ENCODE measurements around the gene ZNF618. TPM values are rescaled to one million over a fixed set of nuclear protein-coding genes. Genes with fewer than 3 reads are reported as not detected.

Gene ZNF618
- total and polyA plus RNA-seq, 2 experiments from 2014 or later, result 2.3 to 5.1 TPM

- H3K9me2 ChIP-seq (ENCODE audit: insufficient read depth), result no peaks in the 10 kb centered on the region
- no peak overlapping the region for H3K27ac ChIP-seq
- no peak overlapping the region for H3K4me2 ChIP-seq (ENCODE audit: unreplicated experiment)
- H3K36me3 ChIP-seq (ENCODE audit: low read depth), result no peaks in the 10 kb centered on the region
- peaks cover 9% of the 10 kb centered on the region; the same call in 1 of the 2 replicates for H3K4me1 ChIP-seq (ENCODE audit: insufficient read depth)
- TF ChIP-seq EZH2phosphoT487 (IDR thresholded peaks at IDR 0.05; ENCODE audit: insufficient read depth, low read depth) (no peak), EZH2 (IDR thresholded peaks at IDR 0.05; ENCODE audit: insufficient read depth, poor library complexity, severe bottlenecking) (no peak)
- no peaks in the 10 kb centered on the region for H3K9me3 ChIP-seq (ENCODE audit: low read depth)
- H3K27me3 ChIP-seq (replicated peaks; ENCODE audit: insufficient read depth), result no peaks in the 10 kb centered on the region
- DNase-seq, result no peak
- no peaks in the 10 kb centered on the region for H3K79me2 ChIP-seq (ENCODE audit: insufficient read depth)
- no peak overlapping the region for H3K9ac ChIP-seq
- in situ Hi-C loops (cut with MboI), result no loop called here
- no peaks in the 10 kb centered on the region for H3F3A ChIP-seq (ENCODE audit: insufficient read depth)
- 89 to 92% methylated on average over 3 of the region's 3 CpGs for WGBS, 2 experiments (ENCODE audit: low coverage in 1 of 2, low lambda C conversion rate in 2 of 2, missing lambda C conversion rate in 2 of 2)
- no peak overlapping the region for H3K4me3 ChIP-seq
- H2AFZ ChIP-seq, result no peak overlapping the region
- H4K20me1 ChIP-seq (ENCODE audit: insufficient read depth), result no peaks in the 10 kb centered on the region
Measured at GRCh38 chr9:113991714-113992113, 115.6 kb downstream of the ZNF618 start.

- Histone ChIP-seq H3K9me2 (ENCODE audit: insufficient read depth) (no peaks in the 10 kb centered on the region), H3K27ac (no peak overlapping the region), H3K36me3 (ENCODE audit: low read depth) (no peaks in the 10 kb centered on the region), H4K20me1 (ENCODE audit: insufficient read depth) (no peaks in the 10 kb centered on the region), H3K4me1 (ENCODE audit: insufficient read depth) (peaks cover 9% of the 10 kb centered on the region; the same call in 1 of the 2 replicates), H3K9ac (no peak overlapping the region), H3F3A (ENCODE audit: insufficient read depth) (no peaks in the 10 kb centered on the region), H3K4me3 (no peak overlapping the region), H3K79me2 (ENCODE audit: insufficient read depth) (no peaks in the 10 kb centered on the region), H2AFZ (no peak overlapping the region), H3K9me3 (ENCODE audit: low read depth) (no peaks in the 10 kb centered on the region), H3K27me3 (replicated peaks; ENCODE audit: insufficient read depth) (no peaks in the 10 kb centered on the region), H3K4me2 (ENCODE audit: unreplicated experiment) (no peak overlapping the region)
- in situ Hi-C loops (cut with MboI), result no loop called here
- TF ChIP-seq EZH2 (IDR thresholded peaks at IDR 0.05; ENCODE audit: insufficient read depth, poor library complexity, severe bottlenecking) (no peak), EZH2phosphoT487 (IDR thresholded peaks at IDR 0.05; ENCODE audit: insufficient read depth, low read depth) (no peak)
- 91 to 94% methylated on average over 13 to 15 of the region's 15 CpGs for WGBS, 2 experiments (ENCODE audit: low coverage in 1 of 2, low lambda C conversion rate in 2 of 2, missing lambda C conversion rate in 2 of 2)
- DNase-seq, result no peak
Measured at GRCh38 chr9:113992276-113992951, 116.3 kb downstream of the ZNF618 start.

- in situ Hi-C loops (cut with MboI), result no loop called here
- H2AFZ ChIP-seq, result no peak overlapping the region
- no peaks in the 10 kb centered on the region for H4K20me1 ChIP-seq (ENCODE audit: insufficient read depth)
- H3K4me3 ChIP-seq, result no peak overlapping the region
- no peaks in the 10 kb centered on the region for H3K36me3 ChIP-seq (ENCODE audit: low read depth)
- H3K4me1 ChIP-seq (ENCODE audit: insufficient read depth), result peaks cover 9% of the 10 kb centered on the region; the same call in 1 of the 2 replicates
- no peaks in the 10 kb centered on the region for H3K79me2 ChIP-seq (ENCODE audit: insufficient read depth)
- H3F3A ChIP-seq (ENCODE audit: insufficient read depth), result no peaks in the 10 kb centered on the region
- H3K9ac ChIP-seq, result no peak overlapping the region
- TF ChIP-seq EZH2 (IDR thresholded peaks at IDR 0.05; ENCODE audit: insufficient read depth, poor library complexity, severe bottlenecking) (no peak), EZH2phosphoT487 (IDR thresholded peaks at IDR 0.05; ENCODE audit: insufficient read depth, low read depth) (no peak)
- no peaks in the 10 kb centered on the region for H3K27me3 ChIP-seq (replicated peaks; ENCODE audit: insufficient read depth)
- H3K4me2 ChIP-seq (ENCODE audit: unreplicated experiment), result no peak overlapping the region
- no peaks in the 10 kb centered on the region for H3K9me2 ChIP-seq (ENCODE audit: insufficient read depth)
- no peak overlapping the region for H3K27ac ChIP-seq
- no peaks in the 10 kb centered on the region for H3K9me3 ChIP-seq (ENCODE audit: low read depth)
- WGBS, 2 experiments (ENCODE audit: low coverage in 1 of 2, low lambda C conversion rate in 2 of 2, missing lambda C conversion rate in 2 of 2), result 81 to 83% methylated on average over 6 of the region's 6 CpGs
- no peak for DNase-seq
Measured at GRCh38 chr9:113992994-113993393, 116.9 kb downstream of the ZNF618 start.

- no peaks in the 10 kb centered on the region for H3K27me3 ChIP-seq (replicated peaks; ENCODE audit: insufficient read depth)
- no peak overlapping the region for H3K27ac ChIP-seq
- TF ChIP-seq EZH2phosphoT487 (IDR thresholded peaks at IDR 0.05; ENCODE audit: insufficient read depth, low read depth) (no peak), EZH2 (IDR thresholded peaks at IDR 0.05; ENCODE audit: insufficient read depth, poor library complexity, severe bottlenecking) (no peak)
- H3F3A ChIP-seq (ENCODE audit: insufficient read depth), result no peaks in the 10 kb centered on the region
- no peak overlapping the region for H3K9ac ChIP-seq
- no peaks in the 10 kb centered on the region for H3K36me3 ChIP-seq (ENCODE audit: low read depth)
- H2AFZ ChIP-seq, result no peak overlapping the region
- peak overlapping the region; percentile 17 for H3K4me2 ChIP-seq (ENCODE audit: unreplicated experiment)
- no peaks in the 10 kb centered on the region for H3K9me3 ChIP-seq (ENCODE audit: low read depth)
- no peaks in the 10 kb centered on the region for H4K20me1 ChIP-seq (ENCODE audit: insufficient read depth)
- DNase-seq, result peak; percentile 84
- no peaks in the 10 kb centered on the region for H3K9me2 ChIP-seq (ENCODE audit: insufficient read depth)
- 41% methylated on average over 14 of the region's 14 CpGs for WGBS, 2 experiments (ENCODE audit: low coverage in 1 of 2, low lambda C conversion rate in 2 of 2, missing lambda C conversion rate in 2 of 2)
- no peaks in the 10 kb centered on the region for H3K79me2 ChIP-seq (ENCODE audit: insufficient read depth)
- in situ Hi-C loops (cut with MboI), result no loop called here
- H3K4me1 ChIP-seq (ENCODE audit: insufficient read depth), result peaks cover 9% of the 10 kb centered on the region; the same call in 1 of the 2 replicates
- no peak overlapping the region for H3K4me3 ChIP-seq
Measured at GRCh38 chr9:113993838-113994540, 117.9 kb downstream of the ZNF618 start.
